HG02943 (cell line): Measurements from ENCODE around the gene OR56A5.

ENCODE experiments used
- ATAC-seq: cut with Tn5 transposase; IDR thresholded peaks from one replicate; pipeline ENCODE4 v1.9.1; 2021; ENCODE audit warnings: mild to moderate bottlenecking, low read depth, moderate library complexity; ENCODE audit not compliant: unreplicated experiment

OR56A5 gene

GRCh38 chr11:5933116-5933515 lies 35.2 kb downstream of the OR56A5 start:
- no peak for ATAC-seq

GRCh38 chr11:5932671-5933070 lies 35.6 kb downstream of the OR56A5 start:
- ATAC-seq = no peak

GRCh38 chr11:5931061-5931460 lies 37.2 kb downstream of the OR56A5 start:
- no peak for ATAC-seq

GRCh38 chr11:5930614-5931013 lies 37.7 kb downstream of the OR56A5 start:
- no peak for ATAC-seq

- no peak for ATAC-seq
Observed at GRCh38 chr11:5929571-5930368, 38.5 kb downstream of the OR56A5 start.

- no peak for ATAC-seq
Observed at GRCh38 chr11:5928811-5929210, 39.5 kb downstream of the OR56A5 start.

GRCh38 chr11:5928271-5928670 lies 40.0 kb downstream of the OR56A5 start:
- ATAC-seq = no peak

GRCh38 chr11:5923794-5924193 lies 44.5 kb downstream of the OR56A5 start:
- ATAC-seq = no peak

- ATAC-seq = peak; percentile 27
Observed at GRCh38 chr11:5923427-5923776, 44.9 kb downstream of the OR56A5 start.

GRCh38 chr11:5922749-5923426 lies 45.4 kb downstream of the OR56A5 start:
- peak; percentile 73 for ATAC-seq
